GM21390 (cell line): ENCODE data around the gene GALNT9.

Source experiments
- ATAC-seq: cut with Tn5 transposase; IDR thresholded peaks from one replicate; pipeline ENCODE4 v1.9.1; 2021; ENCODE audit not compliant: unreplicated experiment

Gene GALNT9

GRCh38 chr12:132327336-132328171 lies 1.8 kb downstream of the GALNT9 start:
- ATAC-seq, result no peak

GRCh38 chr12:132326646-132327045 lies 2.7 kb downstream of the GALNT9 start:
- no peak for ATAC-seq

GRCh38 chr12:132325733-132326130 lies 3.7 kb downstream of the GALNT9 start:
- ATAC-seq, result no peak

GRCh38 chr12:132324841-132325732 lies 4.3 kb downstream of the GALNT9 start:
- ATAC-seq, result no peak

- no peak for ATAC-seq
Measured at GRCh38 chr12:132324173-132324572, 5.2 kb downstream of the GALNT9 start.

GRCh38 chr12:132323171-132324010 lies 6.0 kb downstream of the GALNT9 start:
- ATAC-seq, result no peak

- no peak for ATAC-seq
Measured at GRCh38 chr12:132322206-132323132, 6.9 kb downstream of the GALNT9 start.

GRCh38 chr12:132321321-132322118 lies 7.9 kb downstream of the GALNT9 start:
- ATAC-seq, result no peak

GRCh38 chr12:132320767-132321211 lies 8.6 kb downstream of the GALNT9 start:
- no peak for ATAC-seq

- no peak for ATAC-seq
Measured at GRCh38 chr12:132319991-132320570, 9.3 kb downstream of the GALNT9 start.

GRCh38 chr12:132319359-132319950 lies 9.9 kb downstream of the GALNT9 start:
- no peak for ATAC-seq

GRCh38 chr12:132318618-132319033 lies 10.8 kb downstream of the GALNT9 start:
- ATAC-seq, result no peak

GRCh38 chr12:132318135-132318534 lies 11.3 kb downstream of the GALNT9 start:
- ATAC-seq, result no peak

GRCh38 chr12:132317233-132317938 lies 12.0 kb downstream of the GALNT9 start:
- no peak for ATAC-seq

- ATAC-seq, result no peak
Measured at GRCh38 chr12:132316497-132317232, 12.7 kb downstream of the GALNT9 start.

GRCh38 chr12:132315951-132316350 lies 13.4 kb downstream of the GALNT9 start:
- ATAC-seq, result no peak

GRCh38 chr12:132315507-132315906 lies 13.9 kb downstream of the GALNT9 start:
- no peak for ATAC-seq
